Measurements from ENCODE around the gene PAPOLG.

DNA sequence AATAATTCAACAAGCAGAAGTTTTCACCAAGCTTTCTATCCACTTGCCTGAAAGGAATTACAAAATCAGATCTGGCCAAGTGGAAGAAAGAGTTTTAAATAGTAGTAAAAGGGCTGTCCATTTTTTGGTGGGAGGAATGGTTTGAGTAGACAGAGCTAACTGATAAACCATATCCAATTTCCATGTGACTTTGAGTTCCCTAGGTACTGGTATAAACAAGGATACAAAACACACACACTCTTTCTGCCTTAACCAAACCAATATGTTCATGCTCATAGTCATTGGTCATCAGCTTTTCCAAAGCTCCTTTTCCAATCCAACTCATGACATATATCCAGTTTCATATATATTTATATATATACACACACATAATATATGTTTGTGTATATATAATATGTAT is 75.9 kb downstream of the PAPOLG start:
- TF ChIP-seq, protein P1, sequence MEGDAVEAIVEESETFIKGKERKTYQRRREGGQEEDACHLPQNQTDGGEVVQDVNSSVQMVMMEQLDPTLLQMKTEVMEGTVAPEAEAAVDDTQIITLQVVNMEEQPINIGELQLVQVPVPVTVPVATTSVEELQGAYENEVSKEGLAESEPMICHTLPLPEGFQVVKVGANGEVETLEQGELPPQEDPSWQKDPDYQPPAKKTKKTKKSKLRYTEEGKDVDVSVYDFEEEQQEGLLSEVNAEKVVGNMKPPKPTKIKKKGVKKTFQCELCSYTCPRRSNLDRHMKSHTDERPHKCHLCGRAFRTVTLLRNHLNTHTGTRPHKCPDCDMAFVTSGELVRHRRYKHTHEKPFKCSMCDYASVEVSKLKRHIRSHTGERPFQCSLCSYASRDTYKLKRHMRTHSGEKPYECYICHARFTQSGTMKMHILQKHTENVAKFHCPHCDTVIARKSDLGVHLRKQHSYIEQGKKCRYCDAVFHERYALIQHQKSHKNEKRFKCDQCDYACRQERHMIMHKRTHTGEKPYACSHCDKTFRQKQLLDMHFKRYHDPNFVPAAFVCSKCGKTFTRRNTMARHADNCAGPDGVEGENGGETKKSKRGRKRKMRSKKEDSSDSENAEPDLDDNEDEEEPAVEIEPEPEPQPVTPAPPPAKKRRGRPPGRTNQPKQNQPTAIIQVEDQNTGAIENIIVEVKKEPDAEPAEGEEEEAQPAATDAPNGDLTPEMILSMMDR (IDR thresholded peaks at IDR 0.05), result no peak
- no peak for TF ChIP-seq POLR2A (IDR thresholded peaks at IDR 0.05)

Measured in lower leg skin (tissue), 3 donors.